ENCODE data around the gene ARHGAP15. TPM values are rescaled to one million over a fixed set of nuclear protein-coding genes. Genes with fewer than 3 reads are reported as not detected.

The ARHGAP15 gene
- total RNA-seq, 1 experiment from 2014 or later = 82.8 TPM

GRCh38 chr2:143296089-143296488, 166.9 kb downstream of the ARHGAP15 start:
- no peak overlapping the region for H3K9ac ChIP-seq (ENCODE audit: low read length)
- no peaks in the 10 kb centered on the region for H3K36me3 ChIP-seq (ENCODE audit: insufficient read depth, low read length)
- H4K20me1 ChIP-seq (ENCODE audit: insufficient read depth, low read depth, low read length) = no peaks in the 10 kb centered on the region
- H3K79me2 ChIP-seq (ENCODE audit: low read length) = no peaks in the 10 kb centered on the region
- no peaks in the 10 kb centered on the region for H3K9me3 ChIP-seq (ENCODE audit: low read length)
- H3K4me2 ChIP-seq (ENCODE audit: low read depth, low read length, poor library complexity, severe bottlenecking) = no peak overlapping the region
- peaks cover 5% of the 10 kb centered on the region for H3K4me1 ChIP-seq (ENCODE audit: low read length)
- H3K9me2 ChIP-seq (replicated peaks; ENCODE audit: insufficient read depth, low read length) = no peaks in the 10 kb centered on the region
- no peak overlapping the region for H3K27ac ChIP-seq (ENCODE audit: low read length)
- H3K27me3 ChIP-seq (ENCODE audit: low read length) = no peaks in the 10 kb centered on the region
- peak; percentile 48 for DNase-seq
- no peak overlapping the region for H2AFZ ChIP-seq (ENCODE audit: low read length)
- H3K4me3 ChIP-seq (ENCODE audit: low read length) = no peak overlapping the region

GRCh38 chr2:143297182-143297581, 168.0 kb downstream of the ARHGAP15 start:
- H3K4me3 ChIP-seq (ENCODE audit: low read length) = no peak overlapping the region
- no peaks in the 10 kb centered on the region for H3K36me3 ChIP-seq (ENCODE audit: insufficient read depth, low read length)
- H3K27ac ChIP-seq (ENCODE audit: low read length) = no peak overlapping the region
- H3K9me2 ChIP-seq (replicated peaks; ENCODE audit: insufficient read depth, low read length) = no peaks in the 10 kb centered on the region
- no peak for DNase-seq
- no peaks in the 10 kb centered on the region for H3K79me2 ChIP-seq (ENCODE audit: low read length)
- no peak overlapping the region for H3K9ac ChIP-seq (ENCODE audit: low read length)
- H4K20me1 ChIP-seq (ENCODE audit: insufficient read depth, low read depth, low read length) = no peaks in the 10 kb centered on the region
- H3K4me1 ChIP-seq (ENCODE audit: low read length) = peaks cover 5% of the 10 kb centered on the region
- H3K9me3 ChIP-seq (ENCODE audit: low read length) = no peaks in the 10 kb centered on the region
- no peaks in the 10 kb centered on the region for H3K27me3 ChIP-seq (ENCODE audit: low read length)
- H3K4me2 ChIP-seq (ENCODE audit: low read depth, low read length, poor library complexity, severe bottlenecking) = no peak overlapping the region
- no peak overlapping the region for H2AFZ ChIP-seq (ENCODE audit: low read length)

- H3K79me2 ChIP-seq (ENCODE audit: low read length) = no peaks in the 10 kb centered on the region
- H3K4me2 ChIP-seq (ENCODE audit: low read depth, low read length, poor library complexity, severe bottlenecking) = no peak overlapping the region
- H3K9me3 ChIP-seq (ENCODE audit: low read length) = no peaks in the 10 kb centered on the region
- H3K4me1 ChIP-seq (ENCODE audit: low read length) = peaks cover 5% of the 10 kb centered on the region
- DNase-seq = no peak
- no peaks in the 10 kb centered on the region for H4K20me1 ChIP-seq (ENCODE audit: insufficient read depth, low read depth, low read length)
- H3K27me3 ChIP-seq (ENCODE audit: low read length) = no peaks in the 10 kb centered on the region
- H3K27ac ChIP-seq (ENCODE audit: low read length) = no peak overlapping the region
- H3K4me3 ChIP-seq (ENCODE audit: low read length) = no peak overlapping the region
- H3K36me3 ChIP-seq (ENCODE audit: insufficient read depth, low read length) = no peaks in the 10 kb centered on the region
- H3K9me2 ChIP-seq (replicated peaks; ENCODE audit: insufficient read depth, low read length) = no peaks in the 10 kb centered on the region
- H2AFZ ChIP-seq (ENCODE audit: low read length) = no peak overlapping the region
- H3K9ac ChIP-seq (ENCODE audit: low read length) = no peak overlapping the region
These were observed 171.3 kb downstream of the ARHGAP15 start for GRCh38 chr2:143300536-143300935.

- H4K20me1 ChIP-seq (ENCODE audit: insufficient read depth, low read depth, low read length) = no peaks in the 10 kb centered on the region
- no peaks in the 10 kb centered on the region for H3K27me3 ChIP-seq (ENCODE audit: low read length)
- no peak overlapping the region for H3K27ac ChIP-seq (ENCODE audit: low read length)
- H3K9ac ChIP-seq (ENCODE audit: low read length) = no peak overlapping the region
- H3K79me2 ChIP-seq (ENCODE audit: low read length) = peaks cover 3% of the 10 kb centered on the region; the same call in 1 of the 2 replicates
- DNase-seq = no peak
- H2AFZ ChIP-seq (ENCODE audit: low read length) = no peak overlapping the region
- H3K9me2 ChIP-seq (replicated peaks; ENCODE audit: insufficient read depth, low read length) = no peaks in the 10 kb centered on the region
- H3K4me3 ChIP-seq (ENCODE audit: low read length) = no peak overlapping the region
- H3K36me3 ChIP-seq (ENCODE audit: insufficient read depth, low read length) = no peaks in the 10 kb centered on the region
- H3K4me1 ChIP-seq (ENCODE audit: low read length) = no peaks in the 10 kb centered on the region
- no peaks in the 10 kb centered on the region for H3K9me3 ChIP-seq (ENCODE audit: low read length)
- no peak overlapping the region for H3K4me2 ChIP-seq (ENCODE audit: low read depth, low read length, poor library complexity, severe bottlenecking)
These were observed 182.2 kb downstream of the ARHGAP15 start for GRCh38 chr2:143311426-143311825.

GRCh38 chr2:143312441-143312840, 183.2 kb downstream of the ARHGAP15 start:
- no peaks in the 10 kb centered on the region for H3K4me1 ChIP-seq (ENCODE audit: low read length)
- DNase-seq = no peak
- peaks cover 3% of the 10 kb centered on the region; the same call in 1 of the 2 replicates for H3K79me2 ChIP-seq (ENCODE audit: low read length)
- no peaks in the 10 kb centered on the region for H3K9me2 ChIP-seq (replicated peaks; ENCODE audit: insufficient read depth, low read length)
- H3K4me3 ChIP-seq (ENCODE audit: low read length) = no peak overlapping the region
- H3K36me3 ChIP-seq (ENCODE audit: insufficient read depth, low read length) = no peaks in the 10 kb centered on the region
- H3K9me3 ChIP-seq (ENCODE audit: low read length) = no peaks in the 10 kb centered on the region
- H2AFZ ChIP-seq (ENCODE audit: low read length) = no peak overlapping the region
- no peak overlapping the region for H3K4me2 ChIP-seq (ENCODE audit: low read depth, low read length, poor library complexity, severe bottlenecking)
- H4K20me1 ChIP-seq (ENCODE audit: insufficient read depth, low read depth, low read length) = no peaks in the 10 kb centered on the region
- no peaks in the 10 kb centered on the region for H3K27me3 ChIP-seq (ENCODE audit: low read length)
- no peak overlapping the region for H3K9ac ChIP-seq (ENCODE audit: low read length)
- H3K27ac ChIP-seq (ENCODE audit: low read length) = no peak overlapping the region

GRCh38 chr2:143313861-143314260, 184.6 kb downstream of the ARHGAP15 start:
- H3K4me1 ChIP-seq (ENCODE audit: low read length) = no peaks in the 10 kb centered on the region
- no peak overlapping the region for H3K9ac ChIP-seq (ENCODE audit: low read length)
- H4K20me1 ChIP-seq (ENCODE audit: insufficient read depth, low read depth, low read length) = no peaks in the 10 kb centered on the region
- no peak overlapping the region for H3K4me3 ChIP-seq (ENCODE audit: low read length)
- no peak overlapping the region for H2AFZ ChIP-seq (ENCODE audit: low read length)
- H3K79me2 ChIP-seq (ENCODE audit: low read length) = peaks cover 3% of the 10 kb centered on the region; the same call in 1 of the 2 replicates
- H3K36me3 ChIP-seq (ENCODE audit: insufficient read depth, low read length) = no peaks in the 10 kb centered on the region
- no peaks in the 10 kb centered on the region for H3K27me3 ChIP-seq (ENCODE audit: low read length)
- H3K9me2 ChIP-seq (replicated peaks; ENCODE audit: insufficient read depth, low read length) = no peaks in the 10 kb centered on the region
- H3K27ac ChIP-seq (ENCODE audit: low read length) = no peak overlapping the region
- DNase-seq = no peak
- no peak overlapping the region for H3K4me2 ChIP-seq (ENCODE audit: low read depth, low read length, poor library complexity, severe bottlenecking)
- no peaks in the 10 kb centered on the region for H3K9me3 ChIP-seq (ENCODE audit: low read length)

- Histone ChIP-seq H3K27ac (ENCODE audit: low read length) (no peak overlapping the region), H4K20me1 (ENCODE audit: insufficient read depth, low read depth, low read length) (no peaks in the 10 kb centered on the region), H3K36me3 (ENCODE audit: insufficient read depth, low read length) (no peaks in the 10 kb centered on the region), H3K79me2 (ENCODE audit: low read length) (no peaks in the 10 kb centered on the region), H3K27me3 (ENCODE audit: low read length) (no peaks in the 10 kb centered on the region), H3K4me2 (ENCODE audit: low read depth, low read length, poor library complexity, severe bottlenecking) (no peak overlapping the region), H2AFZ (ENCODE audit: low read length) (no peak overlapping the region), H3K9me3 (ENCODE audit: low read length) (no peaks in the 10 kb centered on the region), H3K9me2 (replicated peaks; ENCODE audit: insufficient read depth, low read length) (no peaks in the 10 kb centered on the region), H3K9ac (ENCODE audit: low read length) (no peak overlapping the region), H3K4me3 (ENCODE audit: low read length) (no peak overlapping the region), H3K4me1 (ENCODE audit: low read length) (no peaks in the 10 kb centered on the region)
- DNase-seq = no peak
These were observed 192.8 kb downstream of the ARHGAP15 start for GRCh38 chr2:143321994-143322393.

- Histone ChIP-seq H3K27ac (ENCODE audit: low read length) (no peak overlapping the region), H3K4me3 (ENCODE audit: low read length) (no peak overlapping the region), H3K9me3 (ENCODE audit: low read length) (no peaks in the 10 kb centered on the region), H3K9ac (ENCODE audit: low read length) (no peak overlapping the region), H3K27me3 (ENCODE audit: low read length) (no peaks in the 10 kb centered on the region), H3K4me2 (ENCODE audit: low read depth, low read length, poor library complexity, severe bottlenecking) (no peak overlapping the region), H3K79me2 (ENCODE audit: low read length) (no peaks in the 10 kb centered on the region), H4K20me1 (ENCODE audit: insufficient read depth, low read depth, low read length) (0 out of 2 replicates have a peak, but pooled peaks cover 3% of the 10 kb centered on the region), H3K36me3 (ENCODE audit: insufficient read depth, low read length) (no peaks in the 10 kb centered on the region), H3K9me2 (replicated peaks; ENCODE audit: insufficient read depth, low read length) (no peaks in the 10 kb centered on the region), H2AFZ (ENCODE audit: low read length) (no peak overlapping the region), H3K4me1 (ENCODE audit: low read length) (no peaks in the 10 kb centered on the region)
- no peak for DNase-seq
These were observed 200.1 kb downstream of the ARHGAP15 start for GRCh38 chr2:143329288-143329687.
